Measurements from ENCODE around the gene TFEC.

- TF ChIP-seq CEBPB (IDR thresholded peaks at IDR 0.05; ENCODE audit: borderline replicate concordance in 1 of 2, low read depth in 2 of 2, low read length in 2 of 2) (no peak), RCOR1 (conservative IDR thresholded peaks at IDR 0.05; ENCODE audit: low read depth, low read length) (no peak)
Measured at GRCh38 chr7:115953592-115954255, 76.8 kb downstream of the TFEC start.
